Measurements from ENCODE around the gene BUD23. TPM values are rescaled to one million over a fixed set of nuclear protein-coding genes. Genes with fewer than 3 reads are reported as not detected.

The BUD23 gene
- total and polyA plus RNA-seq, 2 donors (not counting 1 experiment from before 2014, with no cell fraction given), result 62.4 to 63.9 TPM

DNA sequence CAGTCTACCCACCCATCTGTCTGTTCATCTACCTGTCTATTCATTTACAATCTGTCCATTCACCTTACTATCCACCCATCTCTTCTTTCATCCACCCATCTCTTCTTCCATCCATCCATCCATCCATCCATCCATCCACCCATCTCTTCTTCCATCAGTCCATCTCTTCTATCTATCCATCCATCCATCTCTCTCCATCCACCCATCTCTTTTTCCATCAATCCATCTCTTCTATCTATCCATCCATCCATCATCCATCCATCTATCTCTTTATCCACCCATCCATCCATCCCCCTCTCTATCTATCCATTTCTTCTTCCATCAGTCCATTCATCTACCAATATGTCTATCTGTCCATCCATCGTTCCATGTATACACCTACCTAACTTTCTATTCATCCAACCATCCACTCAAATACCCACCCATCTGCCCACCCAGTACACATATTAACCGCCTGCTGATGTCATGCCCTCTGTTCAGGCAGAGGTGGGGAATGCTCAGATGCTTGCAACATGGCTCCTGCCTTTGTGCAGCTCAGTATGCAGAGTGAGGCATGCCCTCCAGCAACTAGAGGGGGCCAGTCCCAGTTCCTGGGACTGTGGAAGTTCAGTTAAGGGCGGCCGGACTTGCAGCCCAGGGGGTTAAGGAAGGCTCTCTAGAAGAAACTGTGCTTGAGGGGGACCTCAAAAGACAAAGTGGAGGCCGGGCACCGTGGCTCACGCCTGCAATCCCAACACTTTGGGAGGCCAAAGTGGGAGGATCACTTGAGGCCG, 47.8 kb upstream of the BUD23 start:
- Mint-ChIP-seq H3K4me3 (no peak overlapping the region), H3K27me3 (peaks cover 28% of the 10 kb centered on the region), H3K9me3 (ENCODE audit: insufficient read depth) (no peaks in the 10 kb centered on the region), H3K4me1 (no peaks in the 10 kb centered on the region), H3K27ac (no peak overlapping the region)
- 95% methylated on average over 5 of the region's 8 CpGs for WGBS (ENCODE audit: insufficient coverage)
- no peak overlapping the region for H3K4me3 ChIP-seq (ENCODE audit: control extremely low read depth in 1 of 5, extremely low read depth in 1 of 5, insufficient read depth in 1 of 5, low read depth in 2 of 5, low read length in 4 of 5)
- intact Hi-C loops (cut with micrococcal nuclease), result no loop called here
- no peaks in the 10 kb centered on the region for H3K4me1 ChIP-seq (ENCODE audit: control insufficient read depth in 2 of 2, insufficient read depth in 2 of 2, low read length in 2 of 2)
- no peak overlapping the region for H3K9ac ChIP-seq (ENCODE audit: low read length)
- H4K20me1 ChIP-seq (ENCODE audit: control insufficient read depth, insufficient read depth, low read length, poor library complexity, severe bottlenecking), result no peaks in the 10 kb centered on the region
- H2AFZ ChIP-seq (ENCODE audit: insufficient read depth, low read depth, low read length, poor library complexity, severe bottlenecking), result no peak overlapping the region
- peaks cover 0 to 24% (median 9%) of the 10 kb centered on the region in 4 experiments for H3K27me3 ChIP-seq (replicated peaks in 1 of 4; ENCODE audit: control extremely low read depth in 1 of 4, control insufficient read depth in 3 of 4, insufficient read depth in 4 of 4, low read length in 3 of 4)
- H3K36me3 ChIP-seq (replicated peaks in 1 of 2; ENCODE audit: control extremely low read depth in 1 of 2, control insufficient read depth in 1 of 2, extremely low read depth in 1 of 2, insufficient read depth in 2 of 2, low read length in 1 of 2), result no peaks in the 10 kb centered on the region
- H3K4me2 ChIP-seq (replicated peaks; ENCODE audit: low read depth, low read length, poor library complexity, severe bottlenecking), result no peak overlapping the region
- H3K79me2 ChIP-seq (ENCODE audit: control insufficient read depth, insufficient read depth, low read length), result no peaks in the 10 kb centered on the region
- no peak overlapping the region for H3K27ac ChIP-seq (ENCODE audit: low read length in 2 of 2)
- no peak for TF ChIP-seq EZH2 (IDR thresholded peaks at IDR 0.05; ENCODE audit: borderline replicate concordance, insufficient read depth, low read depth, low read length, poor library complexity, severe bottlenecking)
- TF ChIP-seq, protein P1, sequence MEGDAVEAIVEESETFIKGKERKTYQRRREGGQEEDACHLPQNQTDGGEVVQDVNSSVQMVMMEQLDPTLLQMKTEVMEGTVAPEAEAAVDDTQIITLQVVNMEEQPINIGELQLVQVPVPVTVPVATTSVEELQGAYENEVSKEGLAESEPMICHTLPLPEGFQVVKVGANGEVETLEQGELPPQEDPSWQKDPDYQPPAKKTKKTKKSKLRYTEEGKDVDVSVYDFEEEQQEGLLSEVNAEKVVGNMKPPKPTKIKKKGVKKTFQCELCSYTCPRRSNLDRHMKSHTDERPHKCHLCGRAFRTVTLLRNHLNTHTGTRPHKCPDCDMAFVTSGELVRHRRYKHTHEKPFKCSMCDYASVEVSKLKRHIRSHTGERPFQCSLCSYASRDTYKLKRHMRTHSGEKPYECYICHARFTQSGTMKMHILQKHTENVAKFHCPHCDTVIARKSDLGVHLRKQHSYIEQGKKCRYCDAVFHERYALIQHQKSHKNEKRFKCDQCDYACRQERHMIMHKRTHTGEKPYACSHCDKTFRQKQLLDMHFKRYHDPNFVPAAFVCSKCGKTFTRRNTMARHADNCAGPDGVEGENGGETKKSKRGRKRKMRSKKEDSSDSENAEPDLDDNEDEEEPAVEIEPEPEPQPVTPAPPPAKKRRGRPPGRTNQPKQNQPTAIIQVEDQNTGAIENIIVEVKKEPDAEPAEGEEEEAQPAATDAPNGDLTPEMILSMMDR (IDR thresholded peaks at IDR 0.05), result no peak
- DNase-seq (no peak), ATAC-seq (ENCODE audit: low read depth) (no peak)
- H3K9me3 ChIP-seq (ENCODE audit: control extremely low read depth in 1 of 3, control insufficient read depth in 2 of 3, insufficient read depth in 1 of 3, low read length in 2 of 3), result peaks cover 0 to under 1% (median under 1%) of the 10 kb centered on the region in 3 donors
- POLR2A ChIA-PET, result no interaction called here
- CTCF ChIA-PET, result no interaction called here

DNA sequence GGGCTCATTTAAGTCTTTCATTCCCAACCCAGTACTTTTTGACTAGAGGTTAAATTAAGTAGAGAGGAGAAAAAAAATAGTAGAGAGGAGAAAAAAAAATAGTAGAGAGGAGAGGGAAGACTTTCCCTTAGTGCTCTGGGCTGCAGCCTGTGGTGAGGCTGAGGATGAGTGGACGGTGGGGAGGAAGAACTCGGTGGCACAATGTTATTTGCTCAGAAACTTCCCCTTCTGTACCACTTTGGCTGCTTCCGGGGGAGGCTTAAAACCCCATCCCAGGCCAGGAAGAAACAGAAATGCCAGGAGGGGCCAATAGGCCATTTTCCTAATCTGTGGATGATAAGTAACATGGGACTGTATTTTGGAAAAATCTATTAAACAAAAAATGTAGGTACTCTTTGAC, 44.5 kb upstream of the BUD23 start:
- no CpG with 5 or more reads among the region's 3 CpGs for WGBS (ENCODE audit: insufficient coverage)
- no peak for TF ChIP-seq EZH2 (IDR thresholded peaks at IDR 0.05; ENCODE audit: borderline replicate concordance, insufficient read depth, low read depth, low read length, poor library complexity, severe bottlenecking)
- H3K9me3 ChIP-seq (ENCODE audit: control extremely low read depth in 1 of 3, control insufficient read depth in 2 of 3, insufficient read depth in 1 of 3, low read length in 2 of 3), result peaks cover 0 to 21% (median 9%) of the 10 kb centered on the region in 3 donors
- H4K20me1 ChIP-seq (ENCODE audit: control insufficient read depth, insufficient read depth, low read length, poor library complexity, severe bottlenecking), result no peaks in the 10 kb centered on the region
- Mint-ChIP-seq H3K4me3 (no peak overlapping the region), H3K4me1 (no peaks in the 10 kb centered on the region), H3K27me3 (peaks cover 20% of the 10 kb centered on the region), H3K9me3 (ENCODE audit: insufficient read depth) (no peaks in the 10 kb centered on the region), H3K27ac (no peak overlapping the region)
- no peak overlapping the region for H2AFZ ChIP-seq (ENCODE audit: insufficient read depth, low read depth, low read length, poor library complexity, severe bottlenecking)
- intact Hi-C loops (cut with micrococcal nuclease), result no loop called here
- no peaks in the 10 kb centered on the region for H3K36me3 ChIP-seq (replicated peaks in 1 of 2; ENCODE audit: control extremely low read depth in 1 of 2, control insufficient read depth in 1 of 2, extremely low read depth in 1 of 2, insufficient read depth in 2 of 2, low read length in 1 of 2)
- no peak overlapping the region for H3K4me2 ChIP-seq (replicated peaks; ENCODE audit: low read depth, low read length, poor library complexity, severe bottlenecking)
- H3K27ac ChIP-seq (ENCODE audit: low read length in 2 of 2), result no peak overlapping the region
- no peaks in the 10 kb centered on the region for H3K79me2 ChIP-seq (ENCODE audit: control insufficient read depth, insufficient read depth, low read length)
- H3K4me3 ChIP-seq (ENCODE audit: control extremely low read depth in 1 of 5, extremely low read depth in 1 of 5, insufficient read depth in 1 of 5, low read depth in 2 of 5, low read length in 4 of 5), result no peak overlapping the region
- CTCF ChIA-PET, result no interaction called here
- POLR2A ChIA-PET, result no interaction called here
- ATAC-seq (ENCODE audit: low read depth) (no peak), DNase-seq (no peak)
- H3K9ac ChIP-seq (ENCODE audit: low read length), result no peak overlapping the region
- no peaks in the 10 kb centered on the region for H3K4me1 ChIP-seq (ENCODE audit: control insufficient read depth in 2 of 2, insufficient read depth in 2 of 2, low read length in 2 of 2)
- H3K27me3 ChIP-seq (replicated peaks in 1 of 4; ENCODE audit: control extremely low read depth in 1 of 4, control insufficient read depth in 3 of 4, insufficient read depth in 4 of 4, low read length in 3 of 4), result peaks cover 0 to 13% (median 5%) of the 10 kb centered on the region in 4 experiments
